Lower leg skin (tissue), 3 donors: ENCODE data around the gene WNT5B.

ENCODE experiments used
- POLR2A ChIP-seq, 2 donors: fragments of 450-650 bp; IDR thresholded peaks; one replicate each; pipeline ENCODE4 v1.6.1; 2016 to 2017; ENCODE audit warnings: antibody characterized with exemption in 2 of 2, mild to moderate bottlenecking in 1 of 2, moderate library complexity in 1 of 2
- TF ChIP-seq, protein P1 (sequence below), 3 donors: fragments of 450-650 bp; IDR thresholded peaks; one replicate each; pipeline ENCODE4 v1.5.1; 2016; ENCODE audit warnings: antibody characterized with exemption in 3 of 3, mild to moderate bottlenecking in 3 of 3, moderate library complexity in 2 of 3

DNA sequence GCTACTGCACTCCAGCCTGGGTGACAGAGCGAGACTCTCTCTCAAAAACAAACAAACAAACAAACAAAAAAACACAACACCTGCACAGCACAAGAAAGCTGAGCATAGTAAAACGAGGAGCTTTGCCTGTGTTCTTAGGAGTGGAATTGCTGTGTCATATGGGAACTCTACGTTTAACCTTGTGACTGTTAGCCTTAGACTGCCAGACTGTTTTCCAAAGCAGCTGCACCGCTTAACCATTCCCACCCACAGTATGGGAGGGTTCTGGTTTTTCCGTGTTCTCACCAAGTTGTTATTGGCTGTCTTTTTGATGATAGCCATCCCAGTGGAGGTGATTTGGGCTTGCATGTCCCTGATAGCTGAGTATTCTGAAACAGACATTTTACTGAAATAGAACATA, 9.2 kb downstream of the WNT5B start:
- TF ChIP-seq, protein P1, sequence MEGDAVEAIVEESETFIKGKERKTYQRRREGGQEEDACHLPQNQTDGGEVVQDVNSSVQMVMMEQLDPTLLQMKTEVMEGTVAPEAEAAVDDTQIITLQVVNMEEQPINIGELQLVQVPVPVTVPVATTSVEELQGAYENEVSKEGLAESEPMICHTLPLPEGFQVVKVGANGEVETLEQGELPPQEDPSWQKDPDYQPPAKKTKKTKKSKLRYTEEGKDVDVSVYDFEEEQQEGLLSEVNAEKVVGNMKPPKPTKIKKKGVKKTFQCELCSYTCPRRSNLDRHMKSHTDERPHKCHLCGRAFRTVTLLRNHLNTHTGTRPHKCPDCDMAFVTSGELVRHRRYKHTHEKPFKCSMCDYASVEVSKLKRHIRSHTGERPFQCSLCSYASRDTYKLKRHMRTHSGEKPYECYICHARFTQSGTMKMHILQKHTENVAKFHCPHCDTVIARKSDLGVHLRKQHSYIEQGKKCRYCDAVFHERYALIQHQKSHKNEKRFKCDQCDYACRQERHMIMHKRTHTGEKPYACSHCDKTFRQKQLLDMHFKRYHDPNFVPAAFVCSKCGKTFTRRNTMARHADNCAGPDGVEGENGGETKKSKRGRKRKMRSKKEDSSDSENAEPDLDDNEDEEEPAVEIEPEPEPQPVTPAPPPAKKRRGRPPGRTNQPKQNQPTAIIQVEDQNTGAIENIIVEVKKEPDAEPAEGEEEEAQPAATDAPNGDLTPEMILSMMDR (IDR thresholded peaks at IDR 0.05) = no peak
- TF ChIP-seq POLR2A (IDR thresholded peaks at IDR 0.05) = no peak
